Esophagus squamous epithelium (tissue), 5 donors: Measurements from ENCODE around the gene PPP1R14C. TPM values are rescaled to one million over a fixed set of nuclear protein-coding genes. Genes with fewer than 3 reads are reported as not detected.
A peak's percentile ranks its signal among the peaks of the same experiment; 100 is the strongest.

ENCODE experiments used
- DNase-seq: peaks from one replicate; lab custom pipeline; 2025; lab: John Stamatoyannopoulos, UW
- H3K27ac ChIP-seq, 4 donors: fragments of 200-600 bp; sonication (generic); one replicate each; pipeline ENCODE4 v1.5.1; 2016 to 2019; ENCODE audit warnings: mild to moderate bottlenecking in 1 of 4
- H3K27me3 ChIP-seq, 4 donors: fragments of 200-600 bp; sonication (generic); 1 replicate in 3 of 4; 2 replicates in 1 of 4; pipeline versions ENCODE4 v1.5.1 to v1.6.0; 2017 to 2021; ENCODE audit warnings: antibody characterized with exemption in 1 of 4
- H3K36me3 ChIP-seq, 3 donors: fragments of 200-600 bp; sonication (generic); one replicate each; pipeline ENCODE4 v1.5.1; 2016 to 2019
- H3K4me1 ChIP-seq, 3 donors: fragments of 200-600 bp; sonication (generic); one replicate each; pipeline ENCODE4 v1.5.1; 2017 to 2019
- H3K4me3 ChIP-seq, 4 donors: fragments of 200-600 bp; sonication (generic); 1 replicate in 3 of 4; 2 replicates in 1 of 4; pipeline ENCODE4 v1.5.1; 2016 to 2019; ENCODE audit warnings: mild to moderate bottlenecking in 2 of 4, moderate library complexity in 1 of 4
- H3K9me3 ChIP-seq, 3 donors: fragments of 200-600 bp; sonication (generic); one replicate each; pipeline ENCODE4 v1.5.1; 2016 to 2019
- CTCF ChIP-seq, 6 experiments: fragments of 450-650 bp in 4 of 6; fragments of 200-600 bp in 2 of 6; sonication (generic) in 2 of 6; IDR thresholded peaks; one replicate each; pipeline ENCODE4 v1.5.1; 2016 to 2019; ENCODE audit warnings: antibody characterized with exemption in 6 of 6, mild to moderate bottlenecking in 4 of 6, moderate library complexity in 4 of 6
- POLR2A ChIP-seq, 4 donors: fragments of 450-650 bp; IDR thresholded peaks; one replicate each; pipeline ENCODE4 v1.6.1; 2017; ENCODE audit warnings: antibody characterized with exemption in 4 of 4, mild to moderate bottlenecking in 4 of 4, moderate library complexity in 3 of 4
- WGBS, 2 donors: methylation state at CpG; one replicate each; pipeline ENCODE4 v1.1.5; 2018; 5-methylcytosine and 5-hydroxymethylcytosine counted together
- intact Hi-C: fragments of 100-400 bp; cut with DNase I; formaldehyde crosslinking; loops from one replicate; pipeline ENCODE4 v1.15.0; 2022
- total RNA-seq, 4 donors: library from RNA; depleted of rRNA; stranded (reverse); fragments of >200 nt; gene quantifications; one replicate each; pipeline ENCODE4 v1.1.0, GENCODE V29; 2016
- donor health status: DM: yes; HTN: yes; CAD: no.

PPP1R14C gene
- total RNA-seq, 4 donors from 2014 or later, result 9.3 to 27.8 (median 21.3) TPM

- Histone ChIP-seq H3K27me3 (peaks cover 0 to 94% (median 8%) of the 10 kb centered on the region in 4 donors), H3K4me3 (no peak overlapping the region)
Measured at GRCh38 chr6:150145830-150146229, 3.0 kb downstream of the PPP1R14C start.

GRCh38 chr6:150146436-150146835 lies 3.6 kb downstream of the PPP1R14C start:
- DNase-seq, result no peak
- H3K4me3 ChIP-seq, result no peak overlapping the region
- intact Hi-C loops, result loop anchor here (10.0 kb wide), 1 partner anchor 108 kb away; no protein-coding TSS in a partner anchor
- 60 to 86% methylated on average over 1 to 3 of the region's 3 CpGs for WGBS, 2 donors
- H3K36me3 ChIP-seq, result no peaks in the 10 kb centered on the region
- peaks cover 0 to 94% (median 8%) of the 10 kb centered on the region in 4 donors for H3K27me3 ChIP-seq
- TF ChIP-seq POLR2A (IDR thresholded peaks at IDR 0.05) (no peak), CTCF (IDR thresholded peaks at IDR 0.05) (no peak)
- H3K9me3 ChIP-seq, result no peaks in the 10 kb centered on the region
- peaks cover 11 to 62% (median 32%) of the 10 kb centered on the region in 3 donors for H3K4me1 ChIP-seq
- no peak overlapping the region for H3K27ac ChIP-seq

More at GRCh38 chr6:150145830-150146229, 3.0 kb downstream of the PPP1R14C start:
- no peak for DNase-seq
- Histone ChIP-seq H3K9me3 (no peaks in the 10 kb centered on the region), H3K36me3 (no peaks in the 10 kb centered on the region), H3K4me1 (peaks cover 11 to 56% (median 26%) of the 10 kb centered on the region in 3 donors), H3K27ac (peak overlapping the region; percentile 26 to 49 (median 42))
- intact Hi-C loops, result loop anchor here (10.0 kb wide), 1 partner anchor 109 kb away; no protein-coding TSS in a partner anchor
- no peak for TF ChIP-seq POLR2A (IDR thresholded peaks at IDR 0.05)
- no peak for TF ChIP-seq CTCF (IDR thresholded peaks at IDR 0.05)

GRCh38 chr6:150149146-150149545 lies 6.3 kb downstream of the PPP1R14C start:
- no peak overlapping the region for H3K27ac ChIP-seq
- no peaks in the 10 kb centered on the region for H3K9me3 ChIP-seq
- intact Hi-C loops, result loop anchor here (10.0 kb wide), 1 partner anchor 106 kb away; no protein-coding TSS in a partner anchor
- no peak overlapping the region for H3K4me3 ChIP-seq
- H3K36me3 ChIP-seq, result no peaks in the 10 kb centered on the region
- no peak for TF ChIP-seq POLR2A (IDR thresholded peaks at IDR 0.05)
- H3K27me3 ChIP-seq, result peaks cover 0 to 78% (median 0%) of the 10 kb centered on the region in 4 donors
- WGBS, 2 donors, result 80 to 81% methylated on average over 4 to 6 of the region's 6 CpGs
- no peak for DNase-seq
- peaks cover 13 to 59% (median 26%) of the 10 kb centered on the region in 3 donors for H3K4me1 ChIP-seq

GRCh38 chr6:150150458-150150820 lies 7.6 kb downstream of the PPP1R14C start:
- Histone ChIP-seq H3K27me3 (peaks cover 0 to 70% (median 0%) of the 10 kb centered on the region in 4 donors), H3K4me3 (no peak overlapping the region), H3K36me3 (no peaks in the 10 kb centered on the region), H3K9me3 (no peaks in the 10 kb centered on the region), H3K27ac (peak overlapping the region in 2 of 4 donors; percentile 10 to 16), H3K4me1 (peaks cover 17 to 59% (median 28%) of the 10 kb centered on the region in 3 donors)
- DNase-seq, result no peak
- intact Hi-C loops, result no loop called here
- 35 to 37% methylated on average over 2 of the region's 2 CpGs for WGBS, 2 donors
- TF ChIP-seq POLR2A (IDR thresholded peaks at IDR 0.05) (no peak), CTCF (IDR thresholded peaks at IDR 0.05) (no peak)

GRCh38 chr6:150150821-150151646 lies 8.2 kb downstream of the PPP1R14C start:
- no peak for TF ChIP-seq CTCF (IDR thresholded peaks at IDR 0.05)
- no peak for TF ChIP-seq POLR2A (IDR thresholded peaks at IDR 0.05)
- no peak overlapping the region for H3K4me3 ChIP-seq
- DNase-seq, result no peak
- peaks cover 0 to 67% (median 0%) of the 10 kb centered on the region in 4 donors for H3K27me3 ChIP-seq
- H3K27ac ChIP-seq, result peak overlapping the region in 1 of 4 donors; percentile 16
- peaks cover 17 to 59% (median 25%) of the 10 kb centered on the region in 3 donors for H3K4me1 ChIP-seq
- WGBS, 2 donors, result 40 to 53% methylated on average over 12 of the region's 12 CpGs
- H3K9me3 ChIP-seq, result no peaks in the 10 kb centered on the region
- intact Hi-C loops, result no loop called here
- H3K36me3 ChIP-seq, result no peaks in the 10 kb centered on the region
